CD14-positive monocyte (primary cell): Measurements from ENCODE around the gene SLC26A3. TPM values are rescaled to one million over a fixed set of nuclear protein-coding genes. Genes with fewer than 3 reads are reported as not detected.

Experiments
- DNase-seq, 3 donors: peaks; one replicate each; pipeline ENCODE4 v3.0.0-alpha.2; 2011 to 2022
- H2AFZ ChIP-seq: 2 replicates; pipeline ENCODE4 v1.6.0; 2012; ENCODE audit warnings: mild to moderate bottlenecking, low read depth, low read length, inconsistent platforms; ENCODE audit not compliant: insufficient read depth, poor library complexity, severe bottlenecking
- H3K27ac ChIP-seq, 2 donors: 1 replicate in 1 of 2; 2 replicates in 1 of 2; pipeline ENCODE4 v1.5.1; 2012 to 2013; ENCODE audit warnings: low read length in 2 of 2, control low read depth in 1 of 2, inconsistent platforms in 1 of 2, low read depth in 1 of 2, mild to moderate bottlenecking in 1 of 2
- H3K27me3 ChIP-seq, 2 donors: one replicate each; pipeline versions ENCODE4 v1.6.0 to v1.6.1; 2011 to 2013; ENCODE audit warnings: low read length in 2 of 2; ENCODE audit not compliant: control insufficient read depth in 2 of 2, insufficient read depth in 2 of 2
- H3K36me3 ChIP-seq, 2 donors: replicated peaks in 1 of 2; 1 replicate in 1 of 2; 2 replicates in 1 of 2; pipeline versions ENCODE4 v1.5.1 to v1.6.1; 2012 to 2013; ENCODE audit warnings: low read length in 2 of 2, control low read depth in 1 of 2, inconsistent platforms in 1 of 2, mild to moderate bottlenecking in 1 of 2; ENCODE audit not compliant: insufficient read depth in 2 of 2, control insufficient read depth in 1 of 2
- H3K4me1 ChIP-seq, 2 donors: 1 replicate in 1 of 2; 2 replicates in 1 of 2; pipeline versions ENCODE4 v1.5.1 to v1.6.1; 2012 to 2013; ENCODE audit warnings: low read length in 2 of 2, control low read depth in 1 of 2, inconsistent platforms in 1 of 2, mild to moderate bottlenecking in 1 of 2, moderate library complexity in 1 of 2; ENCODE audit not compliant: insufficient read depth in 2 of 2, control insufficient read depth in 1 of 2
- H3K4me2 ChIP-seq: replicated peaks from 2 replicates; pipeline ENCODE3; 2012; ENCODE audit warnings: low read length, moderate library complexity, mild to moderate bottlenecking; ENCODE audit not compliant: poor library complexity, severe bottlenecking; ENCODE audit errors: extremely low read depth
- H3K4me3 ChIP-seq, 3 experiments: fragments of 200-600 bp in 1 of 3; sonication (generic) in 1 of 3; replicated peaks in 1 of 3; 1 replicate in 2 of 3; 2 replicates in 1 of 3; pipeline ENCODE4 v1.5.1; 2011 to 2013; ENCODE audit warnings: low read length in 3 of 3, mild to moderate bottlenecking in 3 of 3, control low read depth in 2 of 3, low read depth in 2 of 3, inconsistent platforms in 1 of 3, moderate library complexity in 1 of 3
- H3K79me2 ChIP-seq: 2 replicates; pipeline ENCODE4 v1.6.0; 2012; ENCODE audit warnings: mild to moderate bottlenecking, control low read depth, inconsistent platforms, low read length, moderate library complexity; ENCODE audit not compliant: insufficient read depth
- H3K9ac ChIP-seq: 2 replicates; pipeline ENCODE4 v1.6.0; 2017; ENCODE audit warnings: low read length, mild to moderate bottlenecking; ENCODE audit not compliant: insufficient read depth, poor library complexity, severe bottlenecking
- H3K9me3 ChIP-seq, 2 donors: replicated peaks in 1 of 2; 1 replicate in 1 of 2; 2 replicates in 1 of 2; pipeline versions ENCODE4 v1.5.1 to v1.6.1; 2012 to 2013; ENCODE audit warnings: low read length in 2 of 2, control low read depth in 1 of 2; ENCODE audit not compliant: control insufficient read depth in 1 of 2, insufficient read depth in 1 of 2
- H4K20me1 ChIP-seq: 2 replicates; pipeline ENCODE4 v1.6.0; 2012; ENCODE audit warnings: mild to moderate bottlenecking, low read length, control low read depth, moderate library complexity; ENCODE audit not compliant: insufficient read depth
- H3K27ac Mint-ChIP-seq, 7 donors: one replicate each; pipeline ENCODE4 v1.8.0; 2020; ENCODE audit warnings: mild to moderate bottlenecking in 7 of 7, mixed read lengths in 7 of 7, moderate library complexity in 6 of 7, inconsistent platforms in 2 of 7
- H3K27me3 Mint-ChIP-seq, 3 donors: one replicate each; pipeline ENCODE4 v1.8.0; 2021 to 2022; ENCODE audit warnings: low read depth in 3 of 3, mild to moderate bottlenecking in 3 of 3, mixed read lengths in 3 of 3, moderate library complexity in 3 of 3, inconsistent platforms in 1 of 3
- H3K36me3 Mint-ChIP-seq, 2 donors: one replicate each; pipeline ENCODE4 v1.8.0; 2020; ENCODE audit warnings: mixed read lengths in 2 of 2, inconsistent platforms in 1 of 2, mild to moderate bottlenecking in 1 of 2
- H3K4me1 Mint-ChIP-seq: one replicate; pipeline ENCODE4 v1.8.0; 2020; ENCODE audit warnings: mild to moderate bottlenecking, mixed read lengths
- H3K4me3 Mint-ChIP-seq, 2 donors: one replicate each; pipeline ENCODE4 v1.8.0; 2020; ENCODE audit warnings: mild to moderate bottlenecking in 2 of 2, mixed read lengths in 2 of 2, moderate library complexity in 1 of 2
- H3K9me3 Mint-ChIP-seq, 7 donors: one replicate each; pipeline ENCODE4 v1.8.0; 2020 to 2022; ENCODE audit warnings: mixed read lengths in 7 of 7, mild to moderate bottlenecking in 6 of 7, moderate library complexity in 6 of 7, inconsistent platforms in 2 of 7
- WGBS: methylation state at CpG from one replicate; pipeline ENCODE4 v1.1.5; 2013; ENCODE audit warnings: missing lambda C conversion rate; ENCODE audit not compliant: insufficient coverage; 5-methylcytosine and 5-hydroxymethylcytosine counted together
- intact Hi-C, 2 donors: fragments of 100-400 bp; cut with micrococcal nuclease; formaldehyde crosslinking; loops; one replicate each; pipeline versions ENCODE4 v1.15.0 to v1.15.1; 2023
- polyA plus RNA-seq, 3 donors: library from polyadenylated mRNA; depleted of rRNA in 1 of 3; unstranded in 2 of 3; stranded (reverse) in 1 of 3; fragments of 300-500 nt in 2 of 3; fragments of >200 nt in 1 of 3; fragmentation: Illumina TruSeq in 2 of 3; gene quantifications; 1 replicate in 2 of 3; 2 replicates in 1 of 3; pipeline ENCODE4 v1.2.3, GENCODE V29; 2012 to 2021
- TF ChIP-seq, protein P1 (sequence below): fragments of 200-600 bp; IDR thresholded peaks from one replicate; pipeline ENCODE4 v1.8.0; 2022; ENCODE audit warnings: antibody characterized with exemption, mild to moderate bottlenecking

Gene SLC26A3
- polyA plus RNA-seq, 3 donors, result not detected

DNA sequence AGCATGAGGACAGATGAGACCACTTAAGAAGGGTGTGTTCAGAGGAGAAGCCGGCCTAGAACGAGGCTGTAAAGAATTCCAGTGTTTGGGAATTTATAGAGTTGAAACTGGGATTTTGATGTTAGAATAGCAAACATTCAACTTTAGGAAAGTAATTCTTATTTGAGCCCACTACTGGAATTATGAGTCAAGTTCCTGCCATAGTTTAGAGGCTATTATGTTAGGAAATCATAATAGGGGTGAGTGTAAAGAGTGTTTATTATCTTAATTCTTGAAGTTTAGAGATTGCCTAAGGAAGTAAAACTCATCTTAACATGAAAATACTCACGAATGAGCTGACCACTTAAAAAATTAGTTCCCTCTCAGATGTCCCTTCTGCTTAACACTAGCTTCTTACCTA lies 57.0 kb downstream of the SLC26A3 start:
- Histone ChIP-seq H2AFZ (no peak overlapping the region), H3K27me3 (no peaks in the 10 kb centered on the region), H3K9me3 (no peaks in the 10 kb centered on the region), H3K27ac (peak overlapping the region in 1 of 2 donors; percentile 21), H3K36me3 (peaks cover 26 to 34% of the 10 kb centered on the region in 2 donors), H3K4me2 (no peak overlapping the region), H4K20me1 (peaks cover 65% of the 10 kb centered on the region), H3K79me2 (peaks cover 70% of the 10 kb centered on the region), H3K4me3 (no peak overlapping the region), H3K9ac (no peak overlapping the region), H3K4me1 (peaks cover 23 to 29% of the 10 kb centered on the region in 2 donors)
- TF ChIP-seq, protein P1, sequence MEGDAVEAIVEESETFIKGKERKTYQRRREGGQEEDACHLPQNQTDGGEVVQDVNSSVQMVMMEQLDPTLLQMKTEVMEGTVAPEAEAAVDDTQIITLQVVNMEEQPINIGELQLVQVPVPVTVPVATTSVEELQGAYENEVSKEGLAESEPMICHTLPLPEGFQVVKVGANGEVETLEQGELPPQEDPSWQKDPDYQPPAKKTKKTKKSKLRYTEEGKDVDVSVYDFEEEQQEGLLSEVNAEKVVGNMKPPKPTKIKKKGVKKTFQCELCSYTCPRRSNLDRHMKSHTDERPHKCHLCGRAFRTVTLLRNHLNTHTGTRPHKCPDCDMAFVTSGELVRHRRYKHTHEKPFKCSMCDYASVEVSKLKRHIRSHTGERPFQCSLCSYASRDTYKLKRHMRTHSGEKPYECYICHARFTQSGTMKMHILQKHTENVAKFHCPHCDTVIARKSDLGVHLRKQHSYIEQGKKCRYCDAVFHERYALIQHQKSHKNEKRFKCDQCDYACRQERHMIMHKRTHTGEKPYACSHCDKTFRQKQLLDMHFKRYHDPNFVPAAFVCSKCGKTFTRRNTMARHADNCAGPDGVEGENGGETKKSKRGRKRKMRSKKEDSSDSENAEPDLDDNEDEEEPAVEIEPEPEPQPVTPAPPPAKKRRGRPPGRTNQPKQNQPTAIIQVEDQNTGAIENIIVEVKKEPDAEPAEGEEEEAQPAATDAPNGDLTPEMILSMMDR, result no peak
- no peak for DNase-seq
- Mint-ChIP-seq H3K27me3 (no peaks in the 10 kb centered on the region), H3K4me1 (peaks cover 29% of the 10 kb centered on the region), H3K36me3 (peaks cover 16 to 26% of the 10 kb centered on the region in 2 donors), H3K27ac (peak overlapping the region in 3 of 7 donors; percentile 1 to 41 (median 14)), H3K4me3 (no peak overlapping the region), H3K9me3 (no peaks in the 10 kb centered on the region)
- intact Hi-C loops, result loop anchor here (10.0 kb wide), 2 partner anchors 129 to 181 kb away; partner anchors contain the start of genes COG5 (in 1 of the 2) and DUS4L (in 1 of the 2)
- 57% methylated on average over 2 of the region's 3 CpGs for WGBS

DNA sequence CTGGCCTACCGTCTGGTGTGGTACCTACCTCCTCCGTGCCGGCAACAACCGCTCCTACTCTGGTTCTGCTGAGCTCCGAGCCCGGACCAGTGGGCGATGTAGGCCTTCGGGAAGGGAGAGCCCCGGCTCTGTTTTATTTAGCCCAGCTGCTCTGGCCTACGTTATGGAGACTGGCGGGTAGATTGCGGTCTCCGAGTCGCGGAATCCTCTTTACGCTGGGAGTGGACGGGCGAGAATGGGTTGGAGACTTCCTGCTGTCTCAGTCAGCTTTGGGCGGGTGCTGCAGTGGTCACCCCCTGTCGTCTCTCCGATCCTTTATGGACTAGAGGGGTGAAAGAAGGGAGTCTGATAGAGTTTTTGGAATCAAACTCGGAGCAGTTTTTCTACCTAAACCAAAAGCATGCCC lies 58.7 kb downstream of the SLC26A3 start:
- H3K9me3 Mint-ChIP-seq, result no peaks in the 10 kb centered on the region
- Histone ChIP-seq H3K4me2 (peak overlapping the region; percentile 88), H4K20me1 (peaks cover 49% of the 10 kb centered on the region), H3K4me1 (peaks cover 23 to 29% of the 10 kb centered on the region in 2 donors), H3K79me2 (peaks cover 55% of the 10 kb centered on the region), H2AFZ (peak overlapping the region; percentile 94), H3K36me3 (peaks cover 11 to 18% of the 10 kb centered on the region in 2 donors), H3K9ac (peak overlapping the region; percentile 88), H3K9me3 (no peaks in the 10 kb centered on the region), H3K4me3 (peak overlapping the region; percentile 50 to 88 (median 81)), H3K27ac (peak overlapping the region; percentile 93 to 95), H3K27me3 (no peaks in the 10 kb centered on the region)
- peak in 1 of 3 donors; percentile 24 for DNase-seq
- peak overlapping the region; percentile 98 to 100 (median 100) for H3K27ac Mint-ChIP-seq
- peak overlapping the region; percentile 99 to 100 for H3K4me3 Mint-ChIP-seq
- peaks cover 29% of the 10 kb centered on the region for H3K4me1 Mint-ChIP-seq
- TF ChIP-seq, protein P1, result no peak
- no peaks in the 10 kb centered on the region for H3K27me3 Mint-ChIP-seq
- 0% methylated on average over 9 of the region's 22 CpGs for WGBS
- H3K36me3 Mint-ChIP-seq, result peaks cover 7 to 11% of the 10 kb centered on the region in 2 donors
- intact Hi-C loops, result loop anchor here (5.0 to 10.0 kb wide), 4 partner anchors 130 to 823 kb away; partner anchors contain the start of genes COG5 (in 1 of the 2), DLD (in 1 of the 2), DNAJB9 (in 1 of the 2) and DUS4L (in 1 of the 2)
